Measurements from ENCODE around the gene SYVN1.

SYVN1 gene

DNA sequence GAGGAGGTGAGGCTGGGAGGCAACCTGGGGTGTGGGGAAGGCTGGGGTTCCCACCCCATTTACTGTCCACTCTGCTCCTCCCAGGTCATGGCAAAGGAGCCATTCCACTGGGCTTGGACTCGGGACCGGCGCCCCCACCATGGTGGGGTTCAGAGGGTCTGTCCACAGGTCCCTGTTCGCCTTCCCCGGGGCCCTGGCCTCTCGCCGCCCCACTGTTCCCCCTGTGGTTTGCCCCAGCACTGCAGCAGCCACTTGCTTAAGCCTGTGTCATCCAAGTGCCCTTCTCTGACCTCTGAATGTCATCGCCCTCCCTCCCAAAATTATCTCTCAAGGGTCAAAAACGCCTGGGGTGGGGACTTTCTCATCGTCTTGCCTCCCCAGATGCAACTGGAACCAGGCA is 38.3 kb upstream of the SYVN1 start:
- no peak overlapping the region for H3K4me3 ChIP-seq (ENCODE audit: low read depth, low read length)
- CTCF ChIA-PET = interaction anchor here (0.9 kb wide), 2 partner anchors 9 to 32 kb away, joined by 3 read pairs; partner anchors contain the start of gene CAPN1
- DNase-seq (ENCODE audit: low read depth, low spot score) = no peak
- TF ChIP-seq, protein P1, sequence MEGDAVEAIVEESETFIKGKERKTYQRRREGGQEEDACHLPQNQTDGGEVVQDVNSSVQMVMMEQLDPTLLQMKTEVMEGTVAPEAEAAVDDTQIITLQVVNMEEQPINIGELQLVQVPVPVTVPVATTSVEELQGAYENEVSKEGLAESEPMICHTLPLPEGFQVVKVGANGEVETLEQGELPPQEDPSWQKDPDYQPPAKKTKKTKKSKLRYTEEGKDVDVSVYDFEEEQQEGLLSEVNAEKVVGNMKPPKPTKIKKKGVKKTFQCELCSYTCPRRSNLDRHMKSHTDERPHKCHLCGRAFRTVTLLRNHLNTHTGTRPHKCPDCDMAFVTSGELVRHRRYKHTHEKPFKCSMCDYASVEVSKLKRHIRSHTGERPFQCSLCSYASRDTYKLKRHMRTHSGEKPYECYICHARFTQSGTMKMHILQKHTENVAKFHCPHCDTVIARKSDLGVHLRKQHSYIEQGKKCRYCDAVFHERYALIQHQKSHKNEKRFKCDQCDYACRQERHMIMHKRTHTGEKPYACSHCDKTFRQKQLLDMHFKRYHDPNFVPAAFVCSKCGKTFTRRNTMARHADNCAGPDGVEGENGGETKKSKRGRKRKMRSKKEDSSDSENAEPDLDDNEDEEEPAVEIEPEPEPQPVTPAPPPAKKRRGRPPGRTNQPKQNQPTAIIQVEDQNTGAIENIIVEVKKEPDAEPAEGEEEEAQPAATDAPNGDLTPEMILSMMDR (IDR thresholded peaks at IDR 0.05; ENCODE audit: insufficient read depth, low read length, missing control alignments) = no peak
- POLR2A ChIA-PET = no interaction called here

DNA sequence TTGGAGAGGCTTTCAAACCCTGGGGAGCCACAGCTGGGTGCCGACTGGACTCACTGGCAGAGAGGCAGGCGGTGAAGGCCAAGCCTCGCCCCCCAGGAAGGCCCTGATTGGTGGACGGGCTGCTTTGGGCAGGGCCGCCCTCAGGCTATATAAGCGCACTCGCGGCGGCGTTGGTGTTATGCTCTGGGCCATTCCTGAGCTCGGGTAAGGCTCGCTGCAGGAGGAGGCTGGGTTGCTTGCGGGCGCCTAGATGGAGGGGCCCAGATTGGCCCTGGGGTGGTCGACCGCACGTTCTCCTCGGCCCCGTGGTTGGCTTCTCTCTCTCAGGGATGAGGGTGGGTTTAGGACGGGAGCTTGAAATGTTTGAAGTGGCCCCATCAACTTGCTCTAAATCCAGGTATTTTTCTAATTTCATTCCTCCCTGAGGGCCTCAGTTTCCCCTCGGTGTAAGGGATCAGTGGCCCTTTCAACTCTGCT is 35.8 kb upstream of the SYVN1 start, which contains the start of gene SPDYC:
Gene SPDYC, plus strand, starts transcription at position 176 of the 477 bp plus-strand sequence. CDS start 1,125 bp downstream, outside the sequence.
- TF ChIP-seq, protein P1 (IDR thresholded peaks at IDR 0.05; ENCODE audit: insufficient read depth, low read length, missing control alignments) = no peak
- CTCF ChIA-PET = interaction anchor here (0.7 to 1.4 kb wide), 3 partner anchors 9 to 15 kb away, joined by 3 to 4 read pairs (median 3); no protein-coding TSS in a partner anchor
- no peak within 1 kb of the TSS for H3K4me3 ChIP-seq (ENCODE audit: low read depth, low read length)
- no peak for DNase-seq (ENCODE audit: low read depth, low spot score)
- POLR2A ChIA-PET = interaction anchor here (0.9 to 1.2 kb wide), 3 partner anchors 10 to 48 kb away, joined by 3 to 4 read pairs (median 3); partner anchors contain the start of genes FAU and MRPL49

DNA sequence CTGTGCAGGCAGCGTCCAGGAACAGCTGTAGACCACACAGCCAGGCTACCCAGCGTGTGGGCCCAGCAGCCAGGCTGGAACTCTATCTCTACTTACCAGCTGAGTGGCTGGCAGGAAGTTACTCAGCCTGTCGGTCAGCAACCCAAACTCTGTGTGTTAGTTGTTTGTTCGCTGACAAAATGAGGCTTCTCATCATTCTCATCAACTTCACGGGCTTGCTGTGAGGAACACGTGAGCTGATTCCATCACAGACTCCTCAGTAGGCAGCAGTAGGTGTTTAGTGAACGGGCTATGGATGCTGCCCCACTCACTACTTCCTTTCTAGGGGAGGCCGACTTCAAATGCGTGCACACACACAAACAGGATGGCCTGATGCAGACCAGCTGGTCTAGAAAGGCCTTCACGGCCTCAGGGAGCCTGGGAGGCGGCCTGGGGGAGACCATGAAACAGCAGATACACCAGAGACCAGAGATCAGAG is 34.9 kb upstream of the SYVN1 start:
- DNase-seq (ENCODE audit: low read depth, low spot score) = no peak
- no peak overlapping the region for H3K4me3 ChIP-seq (ENCODE audit: low read depth, low read length)
- TF ChIP-seq, protein P1 (IDR thresholded peaks at IDR 0.05; ENCODE audit: insufficient read depth, low read length, missing control alignments) = no peak
- ChIA-PET CTCF (interaction anchor here (0.7 to 1.4 kb wide), 3 partner anchors 10 to 34 kb away, joined by 3 to 4 read pairs (median 3); no protein-coding TSS in a partner anchor), POLR2A (interaction anchor here (0.9 to 1.2 kb wide), 2 partner anchors 34 to 47 kb away, joined by 3 to 4 read pairs; partner anchors contain the start of genes FAU and MRPL49)

DNA sequence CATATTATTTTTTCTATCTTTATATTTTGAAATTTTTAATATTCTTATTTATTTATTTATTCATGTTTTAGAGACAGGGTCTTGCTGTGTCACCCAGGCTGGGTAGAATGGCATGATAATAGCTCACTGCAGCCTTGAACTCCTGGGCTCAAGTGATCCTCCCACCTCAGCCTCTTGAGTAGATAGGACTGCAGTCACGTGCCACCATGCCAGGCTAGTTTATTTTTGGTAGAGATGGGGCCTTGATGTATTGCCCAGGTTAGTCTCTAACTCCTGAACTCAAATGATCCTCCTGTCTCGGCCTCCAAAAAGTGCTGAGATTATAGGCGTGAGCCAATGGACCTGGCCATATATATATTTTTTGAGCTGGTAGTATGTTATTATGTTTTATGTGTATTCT is 33.3 kb upstream of the SYVN1 start:
- ChIA-PET CTCF (no interaction called here), POLR2A (no interaction called here)
- no peak overlapping the region for H3K4me3 ChIP-seq (ENCODE audit: low read depth, low read length)
- TF ChIP-seq, protein P1 (IDR thresholded peaks at IDR 0.05; ENCODE audit: insufficient read depth, low read length, missing control alignments) = no peak
- DNase-seq (ENCODE audit: low read depth, low spot score) = no peak

DNA sequence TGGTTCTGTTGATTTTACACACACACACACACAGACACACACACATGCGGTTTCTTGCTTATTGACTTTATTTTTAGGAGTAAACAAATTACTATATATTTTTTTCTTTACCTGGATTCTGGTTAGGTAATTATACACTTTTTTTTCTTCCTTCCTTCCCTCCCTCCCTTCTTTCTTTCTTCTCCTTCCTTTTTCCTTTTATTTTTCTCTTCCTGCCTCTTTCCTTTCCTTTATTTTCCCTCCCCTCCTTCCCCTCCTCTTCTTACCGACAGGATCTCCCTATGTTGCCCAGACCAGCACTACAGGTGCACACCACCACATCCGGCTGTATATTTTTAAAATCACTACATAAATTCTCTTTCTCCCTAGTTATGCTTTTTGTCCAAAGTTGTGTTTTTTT is 32.6 kb upstream of the SYVN1 start:
- DNase-seq (ENCODE audit: low read depth, low spot score) = no peak
- ChIA-PET CTCF (no interaction called here), POLR2A (no interaction called here)
- TF ChIP-seq, protein P1 (IDR thresholded peaks at IDR 0.05; ENCODE audit: insufficient read depth, low read length, missing control alignments) = no peak
- H3K4me3 ChIP-seq (ENCODE audit: low read depth, low read length) = no peak overlapping the region

DNA sequence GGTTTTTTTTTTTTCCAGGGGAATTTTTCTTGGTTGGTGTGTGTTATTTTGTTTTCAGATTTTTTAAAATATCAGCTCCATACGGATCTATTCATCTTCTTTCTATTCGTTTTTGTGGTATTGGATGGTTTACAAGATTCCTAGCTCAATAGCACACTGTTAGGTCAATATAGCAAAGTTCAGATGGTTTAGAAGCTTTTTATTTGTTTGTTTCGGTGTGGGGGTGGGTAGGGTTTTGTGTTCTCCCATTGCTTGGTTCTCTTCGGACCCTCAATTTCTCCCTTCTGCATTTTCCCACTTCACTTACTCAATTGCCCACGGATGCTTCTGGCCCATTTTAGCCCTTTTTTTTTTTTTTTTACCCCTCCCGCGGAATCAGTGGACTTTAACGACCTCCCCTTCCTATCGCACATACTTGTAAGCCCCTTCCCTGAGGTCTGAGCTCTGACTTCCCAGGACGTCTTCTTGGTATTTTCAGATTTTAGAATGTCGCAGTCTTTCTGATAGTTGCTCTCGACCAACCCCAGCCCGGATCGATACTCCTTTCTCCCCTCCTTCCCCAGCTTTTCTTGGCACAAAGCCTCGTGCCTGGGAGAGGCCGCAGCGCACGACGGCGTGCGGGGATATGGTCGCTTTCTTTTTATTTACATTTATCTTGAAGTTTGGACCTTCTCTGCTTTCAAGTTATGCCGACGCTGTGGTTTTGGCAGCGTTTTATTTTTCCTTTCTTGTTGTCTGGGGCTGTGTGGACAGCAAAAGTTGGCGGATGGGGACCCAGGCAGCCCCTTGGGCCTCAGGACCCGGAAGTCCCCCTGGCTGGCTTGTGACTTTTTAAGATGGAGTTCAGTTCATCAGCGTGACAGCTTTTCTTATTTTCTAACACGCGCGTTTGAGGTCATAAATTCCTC is 31.3 kb upstream of the SYVN1 start:
- ChIA-PET POLR2A (no interaction called here), CTCF (interaction anchor here (0.9 to 1.3 kb wide), 3 partner anchors 9 to 16 kb away, joined by 3 to 4 read pairs (median 3); partner anchors contain the start of gene CAPN1)
- DNase-seq (ENCODE audit: low read depth, low spot score) = no peak
- TF ChIP-seq, protein P1 (IDR thresholded peaks at IDR 0.05; ENCODE audit: insufficient read depth, low read length, missing control alignments) = no peak
- H3K4me3 ChIP-seq (ENCODE audit: low read depth, low read length) = no peak overlapping the region
